Liver (tissue), 3 donors: ENCODE measurements around the gene MAP10.

Experiments used
- CTCF ChIP-seq: fragments of 150-350 bp; IDR thresholded peaks from 2 replicates; pipeline ENCODE4 v1.5.1; 2017; ENCODE audit warnings: improper control_type of control experiment, low read depth, low read length; ENCODE audit not compliant: missing input control
- HNF4G ChIP-seq: IDR thresholded peaks from 2 replicates; pipeline ENCODE4 v1.6.1; 2016; ENCODE audit warnings: antibody characterized with exemption
- JUND ChIP-seq, 2 donors: IDR thresholded peaks; 2 replicates each; pipeline ENCODE4 v1.6.1; 2016; ENCODE audit warnings: antibody characterized with exemption in 2 of 2
- RXRA ChIP-seq, 2 donors: IDR thresholded peaks; 2 replicates each; pipeline ENCODE4 v1.6.1; 2017 to 2018; ENCODE audit warnings: antibody characterized with exemption in 2 of 2, mild to moderate bottlenecking in 1 of 2
- TAF1 ChIP-seq: conservative IDR thresholded peaks from 2 replicates; pipeline ENCODE4 v1.6.1; 2016; ENCODE audit warnings: antibody characterized with exemption, mild to moderate bottlenecking
- YY1 ChIP-seq: IDR thresholded peaks from 2 replicates; pipeline ENCODE4 v1.6.1; 2016; ENCODE audit warnings: antibody characterized with exemption, mild to moderate bottlenecking
- donor health status: healthy.
- donor health status: healthy.

GRCh38 chr1:232773752-232774151, 31.5 kb upstream of the MAP10 start:
- no peak for TF ChIP-seq JUND (IDR thresholded peaks at IDR 0.05)
- TF ChIP-seq CTCF = no peak
- no peak for TF ChIP-seq TAF1
- TF ChIP-seq YY1 = no peak
- no peak for TF ChIP-seq RXRA (IDR thresholded peaks at IDR 0.05)
- no peak for TF ChIP-seq HNF4G
